HFF-Myc (cell line): Measurements from ENCODE around the gene FOXP1.

ENCODE experiments used
- DNase-seq: peaks from one replicate; pipeline ENCODE4 v3.0.0-alpha.2; 2011; ENCODE audit warnings: low read depth; ENCODE audit errors: extremely low read depth
- H3K4me3 ChIP-seq: replicated peaks from 2 replicates; pipeline ENCODE4 v1.5.1; 2011; ENCODE audit warnings: low read depth, mild to moderate bottlenecking, control low read depth, low read length
- CTCF ChIP-seq: IDR thresholded peaks from 2 replicates; pipeline ENCODE4 v1.5.1; 2012; ENCODE audit warnings: mild to moderate bottlenecking, low read depth, low read length, control low read depth; ENCODE audit errors: missing control alignments

Gene FOXP1

GRCh38 chr3:71560665-71561064 is 22.9 kb downstream of the FOXP1 start:
- H3K4me3 ChIP-seq, result no peak overlapping the region
- no peak for TF ChIP-seq CTCF
- no peak for DNase-seq

- no peak overlapping the region for H3K4me3 ChIP-seq
- TF ChIP-seq CTCF, result no peak
- no peak for DNase-seq
Measured at GRCh38 chr3:71559578-71560162, 23.9 kb downstream of the FOXP1 start.

GRCh38 chr3:71559021-71559420 is 24.5 kb downstream of the FOXP1 start:
- no peak for DNase-seq
- no peak overlapping the region for H3K4me3 ChIP-seq
- TF ChIP-seq CTCF, result no peak

GRCh38 chr3:71554649-71555048 is 28.9 kb downstream of the FOXP1 start:
- no peak overlapping the region for H3K4me3 ChIP-seq
- DNase-seq, result no peak
- TF ChIP-seq CTCF, result no peak

- DNase-seq, result no peak
- no peak for TF ChIP-seq CTCF
- no peak overlapping the region for H3K4me3 ChIP-seq
Measured at GRCh38 chr3:71551311-71551919, 32.1 kb downstream of the FOXP1 start.

GRCh38 chr3:71549951-71550350 is 33.6 kb downstream of the FOXP1 start:
- no peak for TF ChIP-seq CTCF
- DNase-seq, result no peak
- no peak overlapping the region for H3K4me3 ChIP-seq

- no peak overlapping the region for H3K4me3 ChIP-seq
- no peak for TF ChIP-seq CTCF
- no peak for DNase-seq
Measured at GRCh38 chr3:71548705-71549384, 34.7 kb downstream of the FOXP1 start.
